WI38 (cell line): ENCODE results near the gene ERBB2.

Source experiments
- H3K4me3 ChIP-seq: 2 replicates; pipeline ENCODE4 v1.5.1; 2011; ENCODE audit warnings: low read depth, mild to moderate bottlenecking, control low read depth, low read length
- TF ChIP-seq, protein P1 (sequence below): IDR thresholded peaks from 2 replicates; pipeline ENCODE4 v1.5.1; 2012; ENCODE audit warnings: low read depth, mild to moderate bottlenecking, control low read depth, low read length

Gene ERBB2

DNA sequence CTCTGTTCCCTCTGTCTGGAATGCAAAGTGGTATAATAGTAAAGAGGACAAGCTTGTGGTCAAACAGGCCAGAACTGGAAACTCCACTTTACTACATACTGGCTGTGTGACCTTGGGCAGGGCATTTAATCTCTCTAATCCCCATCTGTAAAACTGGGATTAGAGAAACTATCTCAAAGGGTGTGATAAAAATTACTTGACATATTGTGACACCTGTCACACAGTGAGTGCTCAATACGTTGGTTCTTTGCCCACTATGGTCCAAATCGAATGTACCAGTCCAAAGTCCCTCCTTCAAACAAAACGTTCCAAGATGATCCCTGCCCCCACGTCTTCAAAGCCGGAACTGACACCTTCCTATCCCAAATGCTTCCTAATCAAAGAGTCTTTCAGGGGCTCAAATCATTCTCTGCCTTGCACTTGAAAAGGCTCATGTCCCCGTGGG lies 12.7 kb upstream of the ERBB2 start:
- TF ChIP-seq, protein P1, sequence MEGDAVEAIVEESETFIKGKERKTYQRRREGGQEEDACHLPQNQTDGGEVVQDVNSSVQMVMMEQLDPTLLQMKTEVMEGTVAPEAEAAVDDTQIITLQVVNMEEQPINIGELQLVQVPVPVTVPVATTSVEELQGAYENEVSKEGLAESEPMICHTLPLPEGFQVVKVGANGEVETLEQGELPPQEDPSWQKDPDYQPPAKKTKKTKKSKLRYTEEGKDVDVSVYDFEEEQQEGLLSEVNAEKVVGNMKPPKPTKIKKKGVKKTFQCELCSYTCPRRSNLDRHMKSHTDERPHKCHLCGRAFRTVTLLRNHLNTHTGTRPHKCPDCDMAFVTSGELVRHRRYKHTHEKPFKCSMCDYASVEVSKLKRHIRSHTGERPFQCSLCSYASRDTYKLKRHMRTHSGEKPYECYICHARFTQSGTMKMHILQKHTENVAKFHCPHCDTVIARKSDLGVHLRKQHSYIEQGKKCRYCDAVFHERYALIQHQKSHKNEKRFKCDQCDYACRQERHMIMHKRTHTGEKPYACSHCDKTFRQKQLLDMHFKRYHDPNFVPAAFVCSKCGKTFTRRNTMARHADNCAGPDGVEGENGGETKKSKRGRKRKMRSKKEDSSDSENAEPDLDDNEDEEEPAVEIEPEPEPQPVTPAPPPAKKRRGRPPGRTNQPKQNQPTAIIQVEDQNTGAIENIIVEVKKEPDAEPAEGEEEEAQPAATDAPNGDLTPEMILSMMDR: no peak
- peak overlapping the region; percentile 83 for H3K4me3 ChIP-seq

DNA sequence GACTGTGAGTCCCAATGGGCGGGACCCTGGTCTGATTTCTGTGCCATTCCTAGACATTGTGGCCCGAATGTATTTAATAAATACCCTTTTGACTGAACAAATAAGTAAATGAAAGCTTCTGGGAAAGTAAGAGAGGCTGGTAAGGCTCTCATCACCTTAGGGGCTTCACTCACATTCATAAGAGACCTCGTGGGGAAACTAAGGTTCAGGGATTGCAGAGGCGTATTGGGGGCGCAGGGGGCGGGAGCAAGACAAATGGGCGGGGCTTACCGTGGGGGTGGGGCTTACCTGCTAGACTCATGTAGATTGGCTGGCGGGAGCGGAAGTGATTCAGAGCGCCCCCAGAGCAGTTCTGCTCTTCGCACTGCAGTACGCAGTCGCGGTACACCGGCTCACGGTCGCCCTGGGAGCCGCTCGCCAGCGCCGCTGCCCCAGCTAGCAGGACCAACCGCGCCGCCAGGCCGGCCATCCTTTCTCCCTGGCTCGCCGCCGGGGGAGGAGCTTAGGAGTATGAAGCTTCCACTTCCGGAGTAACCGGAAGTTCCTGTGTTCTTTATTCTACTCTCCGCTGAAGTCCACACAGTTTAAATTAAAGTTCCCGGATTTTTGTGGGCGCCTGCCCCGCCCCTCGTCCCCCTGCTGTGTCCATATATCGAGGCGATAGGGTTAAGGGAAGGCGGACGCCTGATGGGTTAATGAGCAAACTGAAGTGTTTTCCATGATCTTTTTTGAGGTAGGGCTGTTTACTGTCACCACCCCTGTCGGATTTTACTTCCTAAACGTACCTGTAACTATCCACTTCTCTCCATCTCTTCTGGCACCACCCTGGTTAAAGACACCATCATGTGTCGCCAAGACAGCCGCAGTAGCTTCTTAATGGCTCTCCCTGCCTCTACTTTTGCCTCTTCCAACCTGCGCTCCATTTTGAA lies 12.1 kb upstream of the ERBB2 start, which contains the start of gene PGAP3:
Gene PGAP3, minus strand, starts transcription at position 512 of the 929 bp plus-strand sequence. Its CDS starts 43 bp downstream, at position 469.
- H3K4me3 ChIP-seq: peak within 1 kb of the TSS; percentile 83
- TF ChIP-seq, protein P1: no peak

DNA sequence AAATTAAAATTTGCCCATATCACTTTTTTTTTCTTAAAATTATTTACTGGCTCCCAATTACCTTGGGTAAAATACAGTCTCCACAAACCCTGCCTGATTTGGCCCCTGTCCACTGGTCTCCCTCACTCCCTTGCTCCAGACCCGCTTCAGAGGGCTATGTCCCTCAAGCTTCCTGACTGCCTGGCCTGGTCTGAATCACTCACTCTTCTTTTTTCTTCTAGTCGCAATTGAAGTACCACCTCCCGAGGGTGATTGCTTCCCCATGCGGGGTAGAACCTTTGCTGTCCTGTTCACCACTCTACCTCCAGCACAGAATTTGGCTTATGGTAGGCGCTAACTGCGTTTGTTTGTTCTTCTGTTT lies 11.4 kb upstream of the ERBB2 start:
- TF ChIP-seq, protein P1: no peak
- H3K4me3 ChIP-seq: peak overlapping the region; percentile 83

DNA sequence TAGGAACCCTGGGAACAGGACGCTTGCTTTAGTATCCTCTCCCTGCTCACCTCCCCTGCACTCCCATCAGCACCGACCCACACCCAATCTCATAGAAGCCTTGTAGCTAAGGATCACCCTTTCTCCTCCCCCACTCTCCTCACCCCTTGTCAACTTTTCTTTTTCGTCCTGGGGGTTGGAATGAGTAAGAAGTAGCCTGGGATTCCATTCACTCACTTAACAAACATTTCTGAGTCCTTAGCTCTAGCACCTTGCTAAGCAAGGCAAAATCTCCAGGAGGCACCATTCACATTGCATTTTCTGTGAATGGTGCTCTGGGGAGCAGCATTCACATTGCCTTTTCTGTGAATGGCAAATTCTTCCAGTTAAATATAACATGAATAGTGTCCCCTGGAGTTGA lies 10.9 kb upstream of the ERBB2 start:
- H3K4me3 ChIP-seq: peak overlapping the region; percentile 83
- TF ChIP-seq, protein P1: no peak

DNA sequence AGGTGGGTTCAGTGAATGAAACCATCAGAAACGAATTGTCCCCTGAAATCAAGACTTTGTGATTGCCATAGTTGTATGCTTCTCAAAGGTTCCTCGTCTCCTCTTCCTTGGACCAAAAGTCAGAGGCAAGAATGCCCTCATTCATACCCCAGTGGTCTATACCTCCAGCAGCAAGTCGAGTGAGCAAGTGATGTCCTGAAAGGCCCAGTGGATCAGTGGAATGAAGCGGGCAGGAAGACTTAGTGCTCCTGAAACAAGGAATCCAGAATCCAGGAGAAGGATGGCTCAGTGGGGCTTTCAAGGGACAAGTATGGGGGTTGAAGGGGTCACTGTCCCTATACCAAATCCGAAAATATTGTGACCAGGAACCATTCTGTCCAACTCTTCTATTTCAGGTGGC lies 5.3 kb upstream of the ERBB2 start:
- H3K4me3 ChIP-seq: no peak overlapping the region
- TF ChIP-seq, protein P1: no peak

DNA sequence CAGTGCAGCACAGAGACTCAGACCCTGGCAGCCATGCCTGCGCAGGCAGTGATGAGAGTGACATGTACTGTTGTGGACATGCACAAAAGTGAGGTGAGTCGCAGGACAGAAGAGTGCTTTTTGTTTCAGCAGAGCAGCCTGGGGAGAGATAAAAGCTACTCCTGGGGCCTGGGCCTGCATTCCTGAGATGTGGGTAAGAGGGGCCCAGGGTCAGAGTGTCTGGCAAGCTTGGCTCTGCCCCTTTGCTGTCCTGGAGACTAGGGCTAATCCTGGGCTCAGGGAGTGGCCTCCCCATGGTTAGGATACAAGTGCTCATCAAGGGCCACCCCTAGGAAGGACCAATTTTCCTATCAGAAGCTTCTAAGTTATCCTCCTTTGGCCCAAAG lies 4.8 kb upstream of the ERBB2 start:
- H3K4me3 ChIP-seq: no peak overlapping the region
- TF ChIP-seq, protein P1: no peak

DNA sequence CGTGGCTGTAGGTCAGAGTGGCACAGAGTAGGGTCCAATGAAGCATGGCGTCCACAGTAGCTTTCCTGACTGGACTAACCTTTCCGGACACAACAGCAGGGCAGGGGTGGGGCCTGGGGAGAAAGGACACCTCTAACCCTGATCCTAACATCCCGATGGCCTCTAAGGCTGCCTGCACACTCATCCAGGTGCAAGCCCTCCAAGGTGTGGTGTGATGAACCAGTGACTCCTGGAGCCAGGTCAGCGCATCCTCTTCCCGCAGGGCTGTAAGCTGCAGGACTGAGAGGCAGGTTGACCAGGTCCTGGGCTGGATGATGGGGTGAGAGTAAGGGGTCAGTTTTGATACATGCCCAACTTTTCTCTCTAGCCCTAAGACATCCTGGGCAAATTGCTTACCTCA lies 3.1 kb upstream of the ERBB2 start:
- TF ChIP-seq, protein P1: no peak
- H3K4me3 ChIP-seq: no peak overlapping the region
